RKO (cell line): Measurements from ENCODE around the gene CIB1.

Experiments used
- DNase-seq: peaks from one replicate; pipeline ENCODE4 v3.0.0-alpha.2; 2016; ENCODE audit warnings: low spot score

CIB1 gene

DNA sequence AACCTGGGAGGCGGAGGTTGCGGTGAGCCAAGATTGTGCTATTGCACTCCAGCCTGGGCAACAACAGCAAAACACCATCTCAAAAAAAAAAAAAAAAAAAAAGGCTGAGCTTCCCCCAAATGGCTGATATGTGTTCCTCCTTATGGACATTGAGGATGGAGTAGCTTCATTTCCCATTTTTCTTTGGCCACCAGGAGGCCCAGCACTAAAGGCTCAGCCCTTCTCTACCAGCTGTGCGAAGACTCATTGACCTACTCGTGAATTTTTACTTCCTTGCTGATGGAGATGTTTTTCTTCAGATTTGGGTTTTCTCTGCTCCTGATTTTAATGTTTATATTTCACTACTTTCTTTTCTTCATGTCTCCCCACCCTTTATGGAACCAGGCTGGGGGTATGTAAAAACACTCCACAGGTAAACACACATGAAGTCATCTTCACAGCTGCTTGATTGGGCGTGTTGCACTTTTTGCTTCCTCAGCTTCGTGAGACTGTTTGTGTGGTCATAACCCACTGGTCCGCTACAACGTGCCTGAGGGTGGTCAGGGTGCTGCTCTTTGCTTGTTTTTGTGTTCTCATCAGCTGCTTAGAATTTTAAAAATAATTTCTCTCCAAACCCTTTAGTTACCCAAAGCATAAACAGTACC is 19.1 kb downstream of the CIB1 start:
- DNase-seq: peak; percentile 48

DNA sequence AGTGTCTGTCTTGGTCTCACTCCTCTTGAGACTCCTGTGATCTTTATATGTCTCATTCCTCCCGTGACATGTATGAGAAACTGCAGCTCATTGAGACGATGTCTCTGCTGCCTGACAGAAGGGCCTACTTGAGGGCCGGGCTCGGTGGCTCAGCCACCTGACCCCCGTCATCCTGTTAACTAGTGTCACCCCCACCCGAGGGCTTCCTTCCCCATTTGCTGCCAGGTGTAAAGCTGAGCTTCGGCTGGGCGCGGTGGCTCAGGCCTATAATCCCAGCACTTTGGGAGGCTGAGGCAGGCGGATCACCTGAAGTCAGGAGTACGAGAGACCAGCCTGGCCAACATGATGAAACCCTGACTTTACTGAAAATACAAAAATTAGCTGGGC is 19.9 kb downstream of the CIB1 start:
- no peak for DNase-seq

DNA sequence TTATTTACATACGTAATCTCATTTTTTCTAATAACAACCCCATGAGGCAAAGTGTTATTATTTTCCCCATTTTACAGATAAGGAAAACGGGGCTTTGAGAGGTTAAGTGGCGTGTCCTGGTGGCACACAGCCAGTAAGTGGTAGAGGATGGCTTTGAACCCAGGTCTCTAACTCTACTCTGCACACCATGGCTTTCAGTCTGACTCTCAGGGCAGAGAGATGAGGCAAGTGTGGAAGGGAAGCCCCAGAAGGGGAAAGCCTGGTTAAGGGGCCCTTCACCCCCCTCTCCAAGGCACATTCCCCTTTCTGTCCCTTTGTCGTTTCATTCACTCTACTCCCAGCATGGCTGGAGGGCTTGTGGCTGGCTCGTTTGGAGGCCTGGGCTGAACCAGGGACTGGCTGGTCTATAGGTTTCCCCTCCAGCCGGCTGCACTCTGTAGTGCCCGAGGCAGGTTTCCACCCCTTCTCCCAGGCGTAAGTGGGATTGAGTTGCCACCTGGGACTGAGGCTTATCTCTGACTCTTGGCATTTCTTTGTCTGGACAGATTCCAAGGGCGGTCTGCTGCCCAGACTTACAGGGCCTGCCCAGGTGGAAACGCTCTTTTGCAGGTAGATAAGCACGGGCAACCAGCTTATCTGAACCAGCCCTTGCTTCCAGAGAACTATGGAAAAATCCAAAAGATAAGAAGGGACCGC is 20.5 kb downstream of the CIB1 start:
- DNase-seq: no peak

DNA sequence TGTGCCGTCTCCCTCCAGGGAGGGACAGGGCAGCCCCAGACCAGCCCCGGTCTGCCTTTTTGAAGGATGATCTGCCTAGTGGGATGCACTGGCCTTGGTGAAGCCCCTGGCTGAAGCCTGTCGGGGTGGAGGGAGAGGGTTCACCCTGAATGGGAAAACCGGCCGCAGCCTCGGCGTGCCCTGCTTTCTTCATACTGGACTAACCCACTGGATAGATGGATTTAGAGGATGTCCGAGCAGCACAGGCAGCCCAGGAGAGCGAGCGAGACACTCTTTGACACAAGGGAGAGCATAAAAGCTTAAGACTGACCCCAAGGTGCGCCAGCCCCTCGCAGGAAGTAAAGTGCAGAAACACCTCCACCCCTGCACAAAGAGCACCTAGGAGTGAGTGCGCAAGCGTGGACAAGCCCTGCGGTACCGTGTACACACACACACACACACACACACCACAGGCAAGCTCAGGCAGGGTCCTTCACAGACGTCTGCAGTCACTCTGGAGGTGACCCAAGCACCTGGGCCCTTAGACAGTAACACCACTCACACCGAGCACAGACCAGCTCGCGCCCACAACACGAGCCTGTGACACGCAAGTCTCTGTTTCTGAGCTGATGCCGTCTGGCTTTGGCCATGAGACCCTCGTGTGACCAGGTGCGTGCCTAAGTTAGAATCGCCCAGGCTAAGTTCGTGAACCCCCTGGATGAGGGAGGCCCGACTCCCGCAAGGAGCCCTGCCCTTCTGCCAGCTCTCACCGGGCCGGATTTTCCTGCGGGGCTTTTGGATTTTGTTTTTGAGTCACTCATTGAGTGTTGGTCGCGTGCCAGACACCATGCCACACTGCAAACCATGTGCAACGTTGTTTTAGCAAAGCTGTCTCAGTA is 21.3 kb downstream of the CIB1 start:
- no peak for DNase-seq

DNA sequence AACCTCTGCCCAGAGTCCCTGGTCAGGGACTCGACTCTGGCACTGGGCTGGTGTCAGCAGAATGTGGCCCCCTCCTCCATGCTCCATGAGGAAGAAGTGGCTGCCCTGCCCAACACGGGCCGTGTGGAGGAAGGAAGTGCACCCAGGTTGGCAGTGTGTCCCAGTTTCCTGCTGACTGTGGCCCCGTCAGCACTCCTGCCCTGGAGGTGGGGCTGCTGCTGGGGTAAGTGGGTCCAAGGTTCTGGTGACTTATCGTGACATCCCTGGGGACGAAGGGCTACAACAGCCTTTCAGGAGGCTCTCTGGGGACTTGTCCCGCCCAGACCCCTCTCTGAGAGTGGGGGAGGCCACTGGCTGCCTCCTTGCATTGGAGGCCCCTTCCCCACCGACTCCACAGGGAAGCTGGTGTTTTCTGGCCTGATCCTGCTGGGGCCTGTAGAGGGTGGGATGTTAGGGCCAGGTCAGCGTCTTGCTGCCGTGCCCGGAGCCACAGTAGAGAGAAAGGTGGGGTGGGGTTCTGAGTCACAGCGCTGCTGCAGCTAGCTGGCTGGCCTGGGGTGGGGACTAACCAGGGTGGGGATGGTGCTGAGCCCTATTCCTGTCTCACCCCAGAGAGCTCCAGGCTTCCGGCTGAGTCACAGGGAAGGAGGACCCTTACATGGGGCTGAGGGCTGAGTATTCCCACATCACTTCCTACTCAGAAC is 22.1 kb downstream of the CIB1 start:
- DNase-seq: no peak

DNA sequence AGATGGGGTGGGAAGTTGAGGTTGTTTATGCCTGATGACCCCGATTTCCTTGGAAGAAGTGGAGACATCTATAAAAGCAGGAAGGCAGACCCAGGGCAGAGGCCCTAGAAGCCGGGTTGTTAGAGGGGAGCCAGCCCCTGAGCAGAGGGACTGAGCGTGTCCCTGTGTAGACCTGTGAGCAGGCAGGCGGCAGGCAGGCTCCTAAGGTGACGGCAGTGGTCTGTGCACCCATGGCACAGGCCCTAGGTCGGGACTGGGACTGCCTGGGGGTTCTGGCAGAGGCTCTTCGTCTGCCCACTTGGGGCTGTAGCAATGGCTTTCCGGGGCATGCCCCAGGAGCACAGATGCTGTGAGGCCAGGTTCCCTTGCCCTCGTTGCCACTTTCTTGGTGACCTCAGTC is 22.7 kb downstream of the CIB1 start:
- no peak for DNase-seq

DNA sequence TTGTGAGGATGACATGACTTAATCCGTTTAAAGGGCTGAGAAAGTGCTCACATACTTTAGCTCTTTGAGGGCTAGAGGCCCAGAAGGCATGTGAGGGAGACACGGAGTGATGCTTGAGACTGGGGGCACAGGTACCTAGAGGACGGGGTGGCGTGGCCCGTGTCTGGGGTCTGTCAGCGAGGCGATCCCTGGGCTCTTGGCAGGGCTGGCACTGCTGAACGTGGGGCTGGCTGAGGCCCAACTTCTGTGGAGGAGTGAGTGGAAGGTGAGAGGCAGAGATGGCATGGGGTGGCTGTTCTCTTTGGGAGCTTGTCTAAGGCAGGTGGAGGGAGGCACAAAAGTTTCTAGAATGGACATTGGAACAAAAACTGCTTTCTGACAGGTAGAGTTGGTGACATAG is 23.1 kb downstream of the CIB1 start:
- no peak for DNase-seq

DNA sequence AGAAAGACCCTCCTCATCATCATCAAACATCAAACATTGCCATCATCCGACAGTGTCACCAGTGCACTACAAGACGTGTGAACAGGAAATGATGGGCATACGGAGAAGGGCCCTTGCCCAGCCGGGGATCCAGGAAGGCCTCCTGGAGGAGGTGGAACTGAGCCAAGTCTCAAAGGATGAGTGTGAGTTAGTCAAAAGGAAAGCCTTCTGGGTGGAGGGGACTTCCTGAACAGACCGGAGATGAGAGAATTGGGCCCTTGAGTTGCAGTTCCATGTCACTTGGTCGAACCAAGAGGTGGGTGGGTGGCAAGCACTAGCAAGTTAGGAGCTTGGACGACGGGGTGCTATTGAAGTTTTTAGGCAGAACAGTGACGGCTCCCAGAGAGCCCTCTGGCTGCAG is 24.1 kb downstream of the CIB1 start:
- DNase-seq: no peak

DNA sequence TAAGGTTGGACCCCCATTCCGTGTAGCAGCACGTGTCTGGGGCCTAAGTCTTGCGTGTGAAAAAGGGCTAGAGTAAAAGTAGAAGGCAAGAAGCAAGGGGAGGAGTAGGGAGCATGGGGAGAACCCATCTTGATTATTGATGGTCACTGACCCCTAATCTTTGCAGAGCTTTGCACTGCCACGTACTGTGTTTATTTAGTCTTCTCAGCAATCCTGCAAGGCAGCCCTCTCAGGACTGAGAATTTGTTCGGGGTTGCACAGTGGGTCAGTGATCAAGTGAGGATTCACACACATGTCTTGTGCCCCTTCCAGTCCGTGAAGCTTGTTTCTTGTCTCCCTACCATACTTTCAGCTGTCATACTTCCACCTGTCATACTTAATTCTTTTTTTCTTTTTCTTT is 25.4 kb downstream of the CIB1 start:
- DNase-seq: no peak

DNA sequence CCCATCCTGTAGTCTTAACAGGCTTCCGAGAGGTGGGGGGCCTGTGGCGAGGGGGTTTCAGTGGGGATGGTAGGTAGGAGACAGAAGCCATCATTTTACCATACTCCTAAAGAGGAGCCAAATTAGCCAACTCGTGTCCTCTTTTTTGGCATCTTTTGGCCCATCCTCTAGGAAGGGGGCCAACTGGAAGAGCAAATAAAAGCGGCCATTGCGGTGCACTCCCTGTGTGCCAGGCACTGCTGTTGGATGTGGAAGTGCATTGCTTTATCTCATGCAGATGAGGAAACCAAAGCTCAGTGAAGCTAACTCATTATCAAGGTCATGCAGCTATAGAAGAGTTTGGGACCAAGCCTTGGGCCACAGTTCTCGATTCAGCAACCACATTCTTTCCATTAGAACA is 26.5 kb downstream of the CIB1 start:
- no peak for DNase-seq

DNA sequence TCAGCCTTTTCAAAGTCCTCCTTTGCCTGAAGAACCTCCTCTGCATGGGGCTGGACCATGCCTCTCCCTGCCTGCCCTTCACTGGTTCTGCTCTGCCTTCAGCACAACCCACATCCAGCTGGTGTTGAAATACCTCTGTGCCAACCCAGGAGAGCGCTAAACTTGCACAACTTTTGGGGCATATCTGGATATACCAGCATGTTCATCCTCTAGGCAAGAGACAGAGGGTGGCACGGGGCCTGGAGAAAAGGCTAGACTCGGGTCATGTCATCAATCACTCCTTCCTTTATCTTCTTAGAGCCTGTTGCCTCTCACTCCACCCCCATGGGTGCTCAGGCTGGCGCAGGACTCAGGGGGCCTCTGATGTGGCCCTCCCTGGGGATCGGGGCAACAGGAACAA is 27.9 kb downstream of the CIB1 start:
- DNase-seq: no peak

DNA sequence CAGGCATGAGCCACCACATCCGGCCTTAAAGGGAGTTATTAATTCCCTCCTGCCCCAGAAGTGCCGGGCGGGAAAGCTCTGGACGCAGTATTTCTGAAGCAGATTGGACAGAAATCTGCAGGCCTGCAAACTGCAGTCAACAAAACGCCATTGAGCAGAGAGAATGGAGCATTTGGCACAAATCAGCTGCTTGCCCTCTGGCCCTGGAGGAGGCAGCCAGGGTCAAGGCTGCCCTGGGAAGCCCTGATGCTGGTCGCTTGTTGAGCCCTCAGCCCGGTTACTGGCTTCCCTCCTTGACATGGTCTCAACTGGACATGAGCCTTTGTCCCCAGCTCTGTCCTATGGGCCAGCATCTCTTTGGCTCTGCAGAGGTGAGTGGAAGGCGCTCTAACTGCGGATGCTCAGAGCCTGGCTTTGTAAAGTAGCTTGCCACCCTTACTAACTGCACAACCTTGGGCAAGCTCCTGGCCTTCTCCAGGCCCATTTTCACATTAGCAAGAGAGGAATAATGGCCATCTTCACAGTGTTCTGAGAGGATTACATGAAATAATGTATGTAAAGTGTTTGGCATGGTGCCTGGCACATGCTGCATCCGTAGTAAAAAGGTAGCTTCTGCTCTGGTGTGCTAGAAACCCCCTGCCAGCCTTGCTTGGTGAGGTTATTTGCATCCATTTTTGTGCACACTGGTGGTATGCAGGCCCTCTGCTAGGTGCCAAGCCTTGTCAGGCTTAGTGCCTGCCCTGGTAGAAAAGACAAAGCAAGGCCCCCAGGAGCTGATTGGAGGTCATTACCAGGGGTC is 28.5 kb downstream of the CIB1 start:
- DNase-seq: no peak

DNA sequence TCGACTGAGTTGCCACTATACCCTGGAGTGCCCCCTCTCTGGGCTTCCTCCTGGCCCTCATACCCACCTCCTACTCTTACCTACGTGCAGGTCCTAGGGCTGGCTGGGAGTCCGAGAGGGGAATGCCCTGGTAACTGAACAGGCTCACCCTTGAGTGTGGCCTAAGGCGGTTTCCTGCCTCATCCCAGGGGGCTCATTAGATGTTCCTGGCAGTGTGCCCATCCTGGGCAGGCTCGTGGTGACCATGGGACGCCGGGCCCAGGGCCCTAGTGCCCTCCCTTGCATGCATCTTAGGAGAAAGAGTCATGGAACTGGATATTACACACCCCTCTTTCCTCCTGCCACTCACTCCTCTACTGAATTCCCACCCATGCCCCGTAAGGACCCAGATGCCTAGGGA is 29.8 kb downstream of the CIB1 start:
- peak; percentile 15 for DNase-seq

DNA sequence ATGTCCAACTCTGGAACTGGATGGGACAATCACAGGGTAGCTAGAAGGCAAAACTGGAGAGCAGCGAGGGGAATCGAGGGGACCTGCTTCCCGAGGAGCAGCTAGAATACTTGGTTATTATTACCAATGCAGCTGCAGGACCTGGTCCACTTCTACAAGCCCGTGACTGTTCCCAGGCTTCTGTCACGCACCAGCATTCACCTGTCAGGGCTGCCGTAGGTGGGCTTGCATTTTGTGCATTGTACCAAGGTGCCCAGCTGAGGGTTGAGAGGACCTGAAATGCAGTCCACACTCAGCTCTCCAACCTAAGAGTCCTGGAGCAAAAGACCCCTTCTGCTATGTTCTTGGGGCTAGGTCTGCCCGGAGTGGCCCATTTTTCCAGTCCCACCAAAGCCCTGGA is 30.3 kb downstream of the CIB1 start:
- DNase-seq: no peak

DNA sequence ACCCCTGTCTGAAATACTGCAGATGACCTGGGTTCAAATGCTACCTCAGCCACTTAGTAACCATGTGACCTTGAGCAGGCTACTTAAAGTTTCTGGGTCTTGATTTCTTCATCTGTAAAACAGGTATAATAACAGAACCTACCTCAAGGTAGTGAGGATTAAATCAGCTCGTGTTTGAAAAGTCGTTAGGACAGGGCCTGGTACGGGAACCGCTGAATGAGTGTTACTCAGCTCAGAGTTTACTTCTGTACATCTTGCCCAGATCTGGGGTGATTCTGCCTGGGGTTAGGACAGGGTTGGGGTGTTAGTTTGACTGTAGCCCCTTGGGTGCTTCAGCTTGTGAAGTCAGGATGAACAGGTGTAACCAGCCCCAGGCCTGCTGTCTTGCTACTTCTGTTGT is 30.8 kb downstream of the CIB1 start:
- no peak for DNase-seq

DNA sequence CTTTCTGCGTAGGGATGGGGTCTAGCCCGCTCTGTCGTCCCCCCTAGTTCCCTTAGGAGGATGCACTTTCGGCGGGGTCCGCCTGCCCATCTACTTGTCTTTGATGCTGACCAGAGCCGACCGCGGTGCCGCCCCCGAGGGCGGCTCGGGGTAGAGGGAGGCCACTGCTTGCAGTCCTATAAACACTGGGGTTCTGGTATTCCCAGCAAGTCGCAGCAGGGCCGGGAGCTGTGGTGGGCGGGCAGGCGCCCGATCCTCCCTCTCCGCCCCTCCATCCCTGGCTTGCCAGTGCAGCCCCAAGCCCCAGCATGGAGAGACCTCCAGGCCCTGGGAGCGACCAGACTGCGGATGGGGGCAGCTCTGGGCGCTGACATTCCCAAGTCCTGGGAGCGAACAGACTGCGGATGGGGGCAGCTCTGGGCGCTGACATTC is 31.8 kb downstream of the CIB1 start:
- peak; percentile 18 for DNase-seq

DNA sequence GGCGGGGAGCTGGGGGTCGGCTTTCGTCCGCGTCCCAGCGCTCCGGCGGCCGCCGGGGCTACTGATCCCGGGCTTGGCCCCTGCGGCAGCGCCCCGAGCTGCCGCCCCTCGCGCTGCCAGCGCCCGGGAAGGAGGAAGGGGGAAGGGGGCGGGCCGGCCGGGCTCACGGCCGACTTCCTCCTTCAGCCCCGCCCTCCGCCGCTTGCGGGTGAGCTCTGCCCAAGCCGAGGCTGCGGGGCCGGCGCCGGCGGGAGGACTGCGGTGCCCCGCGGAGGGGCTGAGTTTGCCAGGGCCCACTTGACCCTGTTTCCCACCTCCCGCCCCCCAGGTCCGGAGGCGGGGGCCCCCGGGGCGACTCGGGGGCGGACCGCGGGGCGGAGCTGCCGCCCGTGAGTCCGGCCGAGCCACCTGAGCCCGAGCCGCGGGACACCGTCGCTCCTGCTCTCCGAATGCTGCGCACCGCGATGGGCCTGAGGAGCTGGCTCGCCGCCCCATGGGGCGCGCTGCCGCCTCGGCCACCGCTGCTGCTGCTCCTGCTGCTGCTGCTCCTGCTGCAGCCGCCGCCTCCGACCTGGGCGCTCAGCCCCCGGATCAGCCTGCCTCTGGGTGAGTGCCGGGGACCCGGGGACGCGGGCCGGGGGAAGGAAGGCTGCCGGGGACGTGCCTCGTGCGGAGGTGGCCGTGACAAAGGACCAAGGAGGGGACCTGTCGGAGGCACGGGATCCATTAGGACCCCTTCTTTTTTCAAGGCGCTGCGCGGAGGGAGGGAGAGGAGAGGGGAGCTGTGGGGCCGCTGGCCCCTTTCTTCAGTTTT is 32.4 kb downstream of the CIB1 start, which contains the start of gene SEMA4B:
Gene SEMA4B, plus strand, starts transcription at position 201 of the 814 bp plus-strand sequence. Its CDS starts 249 bp downstream, at position 450.
- peak; percentile 63 for DNase-seq

DNA sequence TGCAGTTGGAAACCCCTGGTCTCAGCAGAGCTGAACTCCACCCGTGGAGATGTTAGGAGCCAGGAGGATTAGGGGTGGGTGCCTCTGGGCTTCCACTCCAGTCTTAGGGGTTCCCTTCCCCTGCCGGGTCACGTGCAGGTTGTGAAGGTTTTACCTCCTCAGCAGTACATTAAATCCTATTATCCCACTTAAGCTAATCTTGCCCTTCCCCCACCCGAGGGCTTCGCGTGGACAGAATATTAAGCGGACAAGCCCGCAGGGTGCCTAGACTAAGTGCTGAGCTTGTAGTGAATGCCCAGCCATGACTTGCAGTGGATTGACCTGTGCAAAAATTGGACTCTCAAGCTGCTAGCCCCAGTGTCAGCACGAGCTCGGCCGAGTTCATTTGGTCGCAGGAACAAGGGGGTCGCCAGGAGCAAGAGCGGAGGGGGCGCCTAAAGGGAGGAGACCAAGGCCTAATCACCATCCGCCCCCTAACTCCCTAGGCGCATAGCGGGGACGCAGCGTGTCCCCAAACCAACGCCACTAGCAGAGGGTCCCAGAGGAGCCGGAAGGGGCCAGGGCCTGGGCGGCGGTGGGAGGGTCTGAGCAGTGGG is 33.1 kb downstream of the CIB1 start:
- no peak for DNase-seq

DNA sequence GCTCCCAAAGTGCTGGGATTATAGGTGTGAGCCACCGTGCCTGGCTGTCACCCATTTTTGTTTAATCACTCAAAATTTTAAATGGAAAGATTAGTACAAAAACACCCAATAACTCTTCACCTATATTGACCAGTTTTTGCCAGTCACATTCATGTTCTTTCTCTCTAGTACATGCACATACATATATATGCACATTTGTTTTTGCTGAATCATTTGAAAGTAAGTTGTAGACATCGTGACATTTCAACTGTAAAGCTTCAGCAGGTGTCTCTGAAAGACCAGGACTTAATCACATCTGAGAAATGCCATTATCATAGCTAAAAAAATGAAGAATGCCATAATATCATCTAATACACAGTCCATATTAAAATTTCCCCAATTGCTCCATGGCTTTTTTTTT is 39.1 kb downstream of the CIB1 start:
- no peak for DNase-seq
